ENCODE data around the gene ADGRB2. TPM values are rescaled to one million over a fixed set of nuclear protein-coding genes. Genes with fewer than 3 reads are reported as not detected.

ADGRB2 gene
- total RNA-seq, 1 donor from 2014 or later, result 0.69 TPM

GRCh38 chr1:31693231-31693630 lies 70.9 kb downstream of the ADGRB2 start:
- Histone ChIP-seq H3K4me3 (no peak overlapping the region), H3K36me3 (no peaks in the 10 kb centered on the region), H3K9me3 (no peaks in the 10 kb centered on the region), H3K27me3 (no peaks in the 10 kb centered on the region), H3K4me1 (no peaks in the 10 kb centered on the region), H3K27ac (no peak overlapping the region)
- TF ChIP-seq, protein P1, sequence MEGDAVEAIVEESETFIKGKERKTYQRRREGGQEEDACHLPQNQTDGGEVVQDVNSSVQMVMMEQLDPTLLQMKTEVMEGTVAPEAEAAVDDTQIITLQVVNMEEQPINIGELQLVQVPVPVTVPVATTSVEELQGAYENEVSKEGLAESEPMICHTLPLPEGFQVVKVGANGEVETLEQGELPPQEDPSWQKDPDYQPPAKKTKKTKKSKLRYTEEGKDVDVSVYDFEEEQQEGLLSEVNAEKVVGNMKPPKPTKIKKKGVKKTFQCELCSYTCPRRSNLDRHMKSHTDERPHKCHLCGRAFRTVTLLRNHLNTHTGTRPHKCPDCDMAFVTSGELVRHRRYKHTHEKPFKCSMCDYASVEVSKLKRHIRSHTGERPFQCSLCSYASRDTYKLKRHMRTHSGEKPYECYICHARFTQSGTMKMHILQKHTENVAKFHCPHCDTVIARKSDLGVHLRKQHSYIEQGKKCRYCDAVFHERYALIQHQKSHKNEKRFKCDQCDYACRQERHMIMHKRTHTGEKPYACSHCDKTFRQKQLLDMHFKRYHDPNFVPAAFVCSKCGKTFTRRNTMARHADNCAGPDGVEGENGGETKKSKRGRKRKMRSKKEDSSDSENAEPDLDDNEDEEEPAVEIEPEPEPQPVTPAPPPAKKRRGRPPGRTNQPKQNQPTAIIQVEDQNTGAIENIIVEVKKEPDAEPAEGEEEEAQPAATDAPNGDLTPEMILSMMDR (IDR thresholded peaks at IDR 0.05), result no peak
- DNase-seq, result no peak
- intact Hi-C loops (cut with DNase I), result no loop called here
- no peak for ATAC-seq

- intact Hi-C loops (cut with DNase I), result no loop called here
- Histone ChIP-seq H3K9me3 (no peaks in the 10 kb centered on the region), H3K36me3 (no peaks in the 10 kb centered on the region), H3K4me1 (no peaks in the 10 kb centered on the region), H3K27ac (no peak overlapping the region), H3K4me3 (no peak overlapping the region), H3K27me3 (no peaks in the 10 kb centered on the region)
- ATAC-seq (no peak), DNase-seq (no peak)
- TF ChIP-seq, protein P1 (IDR thresholded peaks at IDR 0.05), result no peak
These were observed 72.2 kb downstream of the ADGRB2 start for GRCh38 chr1:31691951-31692350.

DNA sequence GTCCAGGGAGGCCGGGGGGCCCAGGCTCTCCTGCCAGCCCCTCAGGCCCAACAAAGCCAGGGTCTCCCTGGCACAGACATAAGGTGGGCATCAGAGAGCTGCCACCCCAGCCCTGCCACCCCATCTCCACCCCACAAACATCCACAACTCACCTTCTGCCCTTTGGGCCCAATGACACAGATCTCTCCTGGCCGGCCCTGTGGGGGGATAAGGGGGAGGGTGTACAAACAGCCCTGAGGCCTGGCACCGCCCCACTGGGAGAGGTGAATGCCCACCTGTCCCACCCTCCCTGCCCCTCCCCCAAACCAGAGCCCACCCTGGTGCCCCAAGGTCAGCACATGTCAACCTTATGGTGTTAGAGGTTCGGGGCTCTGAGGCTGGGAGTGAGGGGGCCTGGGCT lies 72.7 kb downstream of the ADGRB2 start:
- Histone ChIP-seq H3K27ac (no peak overlapping the region), H3K27me3 (no peaks in the 10 kb centered on the region), H3K36me3 (no peaks in the 10 kb centered on the region), H3K9me3 (no peaks in the 10 kb centered on the region), H3K4me3 (no peak overlapping the region), H3K4me1 (no peaks in the 10 kb centered on the region)
- DNase-seq (no peak), ATAC-seq (no peak)
- TF ChIP-seq, protein P1 (IDR thresholded peaks at IDR 0.05), result no peak
- intact Hi-C loops (cut with DNase I), result no loop called here

DNA sequence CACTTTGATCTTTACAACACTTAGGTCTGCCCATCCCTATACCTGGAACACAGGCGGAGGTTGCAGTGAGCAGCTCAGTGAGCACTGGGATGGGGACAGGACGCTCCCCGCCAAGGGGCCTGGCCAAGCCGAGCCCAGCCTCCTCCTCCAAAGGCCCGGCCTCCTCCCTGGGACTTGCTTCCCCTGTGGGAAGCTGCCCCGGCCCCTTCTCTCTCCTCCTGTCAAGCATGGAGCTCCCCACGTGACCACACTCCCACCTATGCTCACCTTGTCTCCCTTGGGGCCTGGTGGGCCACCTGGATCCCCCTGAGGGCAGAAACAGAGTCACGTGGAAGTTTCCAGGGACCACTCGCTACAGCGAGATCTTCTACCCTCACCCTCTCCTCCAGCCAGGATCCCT lies 73.2 kb downstream of the ADGRB2 start:
- DNase-seq (no peak), ATAC-seq (no peak)
- TF ChIP-seq, protein P1 (IDR thresholded peaks at IDR 0.05), result no peak
- Histone ChIP-seq H3K36me3 (no peaks in the 10 kb centered on the region), H3K4me3 (no peak overlapping the region), H3K27ac (no peak overlapping the region), H3K27me3 (peaks cover under 1% of the 10 kb centered on the region), H3K4me1 (no peaks in the 10 kb centered on the region), H3K9me3 (no peaks in the 10 kb centered on the region)
- intact Hi-C loops (cut with DNase I), result no loop called here

- intact Hi-C loops (cut with DNase I), result no loop called here
- Histone ChIP-seq H3K27ac (no peak overlapping the region), H3K4me3 (no peak overlapping the region), H3K9me3 (no peaks in the 10 kb centered on the region), H3K27me3 (peaks cover 6% of the 10 kb centered on the region), H3K36me3 (no peaks in the 10 kb centered on the region), H3K4me1 (no peaks in the 10 kb centered on the region)
- DNase-seq, result no peak
- TF ChIP-seq, protein P1 (IDR thresholded peaks at IDR 0.05), result no peak
- no peak for ATAC-seq
These were observed 74.3 kb downstream of the ADGRB2 start for GRCh38 chr1:31689854-31690253.

DNA sequence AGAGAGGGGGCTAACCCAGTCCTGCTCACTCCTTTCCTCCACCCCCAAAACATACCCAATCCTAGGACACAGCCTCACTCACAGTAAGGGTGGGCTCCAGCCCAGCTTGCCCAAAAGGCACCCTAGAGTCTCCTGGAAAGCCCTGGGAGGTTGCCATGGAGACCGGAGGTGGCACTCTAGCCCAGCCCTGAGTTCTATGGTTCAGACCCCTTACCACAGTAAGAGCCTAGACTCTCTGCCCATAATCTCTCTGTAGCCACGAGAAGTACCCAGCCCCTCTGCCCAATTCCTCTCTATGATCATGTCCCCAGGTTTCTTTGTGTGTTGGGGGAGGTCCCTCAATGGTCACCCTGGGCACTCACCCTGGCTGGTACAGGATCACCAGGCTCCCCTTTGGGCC lies 74.8 kb downstream of the ADGRB2 start:
- intact Hi-C loops (cut with DNase I), result no loop called here
- H3K36me3 ChIP-seq, result no peaks in the 10 kb centered on the region
- TF ChIP-seq, protein P1 (IDR thresholded peaks at IDR 0.05), result no peak
- no peaks in the 10 kb centered on the region for H3K9me3 ChIP-seq
- H3K4me1 ChIP-seq, result no peaks in the 10 kb centered on the region
- H3K27me3 ChIP-seq, result peaks cover 10% of the 10 kb centered on the region
- H3K27ac ChIP-seq, result no peak overlapping the region
- DNase-seq, result no peak
- H3K4me3 ChIP-seq, result no peak overlapping the region
- no peak for ATAC-seq

Data from upper lobe of right lung (tissue), 1 donor.